OCI-LY1 (cell line): Measurements from ENCODE around the gene ZNF212.

Experiments used
- EZH2 ChIP-seq: fragments of 200-600 bp; sonication (generic), shearing (Covaris generic); IDR thresholded peaks from 2 replicates; pipeline ENCODE4 v1.8.0; 2017; ENCODE audit warnings: borderline replicate concordance, mixed run types, mild to moderate bottlenecking, antibody characterized with exemption, low read length, moderate library complexity, mixed read lengths
- TF ChIP-seq, protein P1 (sequence below): fragments of 200-600 bp; sonication (generic), shearing (Covaris generic); IDR thresholded peaks from 2 replicates; pipeline ENCODE4 v1.5.1; 2017; ENCODE audit warnings: mild to moderate bottlenecking, antibody characterized with exemption, low read length, moderate library complexity, mixed read lengths

DNA sequence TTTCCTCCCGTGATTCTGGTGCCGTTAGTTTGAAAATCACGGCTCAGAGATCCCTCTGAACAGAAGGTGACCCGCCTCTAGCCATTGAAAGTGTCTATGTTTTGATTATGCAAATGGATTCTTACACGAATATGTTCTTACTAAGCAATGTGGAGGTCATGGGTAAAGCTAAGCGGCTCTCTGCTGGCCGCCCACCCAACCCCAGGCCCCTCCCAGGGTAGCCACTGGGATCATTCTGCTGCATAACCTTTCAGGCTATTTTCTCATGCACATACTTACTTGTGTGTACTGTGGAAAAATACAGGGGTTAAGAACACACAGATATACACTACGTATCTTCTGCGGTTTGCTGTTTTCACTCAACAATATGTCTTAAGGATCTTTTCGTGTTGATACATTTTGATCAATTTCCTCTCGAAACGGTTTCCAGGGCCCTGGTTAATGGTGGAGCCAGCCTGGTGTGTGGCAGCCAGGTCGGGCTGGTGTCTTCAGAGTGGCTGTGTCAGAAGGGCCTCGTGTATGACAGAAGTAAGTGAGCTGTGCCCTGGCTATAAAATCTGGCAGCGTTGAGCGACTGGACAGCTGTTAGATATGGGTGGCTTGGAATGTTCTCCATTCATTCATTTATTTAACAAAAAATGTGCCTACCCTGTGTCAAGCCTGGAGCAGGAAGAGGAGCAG lies 52.5 kb downstream of the ZNF212 start:
- TF ChIP-seq, protein P1, sequence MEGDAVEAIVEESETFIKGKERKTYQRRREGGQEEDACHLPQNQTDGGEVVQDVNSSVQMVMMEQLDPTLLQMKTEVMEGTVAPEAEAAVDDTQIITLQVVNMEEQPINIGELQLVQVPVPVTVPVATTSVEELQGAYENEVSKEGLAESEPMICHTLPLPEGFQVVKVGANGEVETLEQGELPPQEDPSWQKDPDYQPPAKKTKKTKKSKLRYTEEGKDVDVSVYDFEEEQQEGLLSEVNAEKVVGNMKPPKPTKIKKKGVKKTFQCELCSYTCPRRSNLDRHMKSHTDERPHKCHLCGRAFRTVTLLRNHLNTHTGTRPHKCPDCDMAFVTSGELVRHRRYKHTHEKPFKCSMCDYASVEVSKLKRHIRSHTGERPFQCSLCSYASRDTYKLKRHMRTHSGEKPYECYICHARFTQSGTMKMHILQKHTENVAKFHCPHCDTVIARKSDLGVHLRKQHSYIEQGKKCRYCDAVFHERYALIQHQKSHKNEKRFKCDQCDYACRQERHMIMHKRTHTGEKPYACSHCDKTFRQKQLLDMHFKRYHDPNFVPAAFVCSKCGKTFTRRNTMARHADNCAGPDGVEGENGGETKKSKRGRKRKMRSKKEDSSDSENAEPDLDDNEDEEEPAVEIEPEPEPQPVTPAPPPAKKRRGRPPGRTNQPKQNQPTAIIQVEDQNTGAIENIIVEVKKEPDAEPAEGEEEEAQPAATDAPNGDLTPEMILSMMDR, result no peak
- TF ChIP-seq EZH2, result no peak
